NOMO-1 (cell line): Measurements from ENCODE around the gene SIN3A.
"Not testable (repeated sequence)": the region's sequence is repeated elsewhere in the genome, so short reads cannot be mapped to it uniquely, and the experiment has no call there.

Source experiments
- DNase-seq, 2 experiments: peaks; one replicate each; lab custom pipeline; 2025; ENCODE audit not compliant: unreplicated experiment in 2 of 2; lab: John Stamatoyannopoulos, UW

Gene SIN3A

GRCh38 chr15:75383986-75384385 lies 67.5 kb downstream of the SIN3A start:
- not testable (repeated sequence) for DNase-seq

- no peak for DNase-seq
Measured at GRCh38 chr15:75380773-75381172, 70.7 kb downstream of the SIN3A start.

DNA sequence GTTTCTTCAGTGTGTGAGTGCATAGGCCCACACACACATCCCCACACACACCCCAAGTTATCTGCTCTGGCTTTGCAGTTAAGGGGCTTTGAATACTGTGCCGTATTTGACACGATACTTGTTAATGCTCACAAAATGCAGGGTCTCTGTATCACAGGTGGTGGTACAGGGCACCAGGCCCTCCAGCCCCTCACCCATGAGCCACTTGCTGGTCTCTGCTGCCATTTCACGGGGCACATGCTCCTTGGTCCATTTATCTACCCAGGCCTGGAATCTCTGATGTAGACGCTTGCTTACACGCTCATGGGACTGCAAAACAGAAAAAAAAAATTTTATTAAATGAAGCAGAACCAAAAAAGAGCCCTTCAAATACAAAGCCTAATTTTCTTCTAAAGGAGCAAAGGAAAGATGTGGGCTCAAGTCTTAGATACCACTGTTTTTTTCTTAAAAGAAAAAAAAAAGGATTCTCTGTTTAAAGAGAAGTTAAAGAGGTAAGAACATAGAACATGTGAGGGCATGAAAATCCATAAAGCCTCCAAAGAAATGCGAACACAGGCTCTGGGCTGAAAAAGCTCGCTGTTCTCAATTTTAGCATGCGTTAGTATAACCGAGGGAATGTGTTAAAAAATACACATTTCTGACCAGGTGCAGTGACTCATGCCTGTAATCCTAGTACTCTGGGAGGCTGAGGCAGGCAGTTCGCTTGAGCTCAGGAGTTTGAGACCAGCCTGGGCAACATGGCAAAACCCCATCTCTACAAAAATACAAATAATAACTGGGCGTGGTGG lies 79.4 kb downstream of the SIN3A start:
- no peak for DNase-seq

GRCh38 chr15:75371486-75371885 lies 80.0 kb downstream of the SIN3A start:
- DNase-seq: no peak

DNA sequence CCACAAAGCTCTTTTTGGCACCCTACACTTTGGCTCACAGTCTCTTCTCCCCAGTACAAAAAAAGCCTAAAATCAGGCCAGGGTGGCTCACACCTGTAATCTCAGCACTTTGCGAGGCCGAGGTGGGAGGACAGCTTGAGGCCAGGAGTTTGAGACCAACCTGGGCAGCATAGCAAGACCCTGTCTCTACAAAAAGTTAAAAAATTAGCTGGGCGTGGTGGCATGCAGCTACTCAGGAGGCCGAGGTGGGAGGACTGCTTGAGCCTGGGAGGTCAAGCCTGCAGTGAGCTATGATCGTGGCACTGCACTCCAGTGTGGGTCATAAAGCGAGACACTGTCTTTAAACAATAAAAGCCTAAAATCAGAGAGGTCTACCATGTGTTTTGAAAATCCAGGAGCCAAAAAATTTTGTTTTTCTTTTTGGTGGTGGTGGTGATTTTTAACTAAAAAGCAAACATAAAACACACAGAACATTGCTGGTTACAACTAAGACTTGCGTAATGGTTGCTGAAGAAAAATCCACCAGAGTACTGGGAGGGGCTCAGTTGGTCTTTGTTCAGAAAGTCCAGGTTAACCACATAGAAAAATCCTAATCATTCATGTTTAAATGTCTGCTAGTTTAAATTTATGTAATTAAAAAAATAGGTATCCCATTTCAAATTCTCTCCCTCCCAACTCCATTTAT lies 81.5 kb downstream of the SIN3A start:
- no peak for DNase-seq

GRCh38 chr15:75368689-75369239 lies 82.7 kb downstream of the SIN3A start:
- DNase-seq: no peak

- peak; percentile 90 to 93 for DNase-seq
Measured at GRCh38 chr15:75367913-75368688, 83.4 kb downstream of the SIN3A start, which contains the start of gene MAN2C1. Gene MAN2C1 (minus strand): TSS chr15:75368607. CDS start chr15:75368583, 24 bp downstream.

GRCh38 chr15:75367406-75367912 lies 84.0 kb downstream of the SIN3A start:
- DNase-seq: no peak

- DNase-seq: no peak
Measured at GRCh38 chr15:75367006-75367405, 84.5 kb downstream of the SIN3A start.

GRCh38 chr15:75366163-75366562 lies 85.3 kb downstream of the SIN3A start:
- DNase-seq: no peak

DNA sequence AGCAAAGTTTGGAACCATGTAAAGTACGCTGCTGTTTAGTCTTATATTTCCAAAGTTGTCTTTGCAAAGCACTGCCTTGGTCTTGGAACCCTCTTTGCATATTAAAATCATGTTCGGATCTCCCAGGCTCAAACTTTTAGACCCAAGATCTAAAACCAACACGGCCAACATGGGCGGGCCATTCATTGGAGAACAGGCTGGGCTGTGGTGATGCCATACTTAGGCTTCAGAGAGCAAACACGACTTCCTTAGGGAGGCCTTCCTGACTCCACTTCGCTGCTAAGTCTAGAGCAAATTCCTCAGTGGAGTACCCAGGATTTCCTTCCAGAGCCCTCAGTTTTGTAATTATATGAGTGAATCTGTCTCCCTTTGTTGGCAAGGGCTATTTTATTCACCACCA lies 86.6 kb downstream of the SIN3A start:
- DNase-seq: no peak

DNA sequence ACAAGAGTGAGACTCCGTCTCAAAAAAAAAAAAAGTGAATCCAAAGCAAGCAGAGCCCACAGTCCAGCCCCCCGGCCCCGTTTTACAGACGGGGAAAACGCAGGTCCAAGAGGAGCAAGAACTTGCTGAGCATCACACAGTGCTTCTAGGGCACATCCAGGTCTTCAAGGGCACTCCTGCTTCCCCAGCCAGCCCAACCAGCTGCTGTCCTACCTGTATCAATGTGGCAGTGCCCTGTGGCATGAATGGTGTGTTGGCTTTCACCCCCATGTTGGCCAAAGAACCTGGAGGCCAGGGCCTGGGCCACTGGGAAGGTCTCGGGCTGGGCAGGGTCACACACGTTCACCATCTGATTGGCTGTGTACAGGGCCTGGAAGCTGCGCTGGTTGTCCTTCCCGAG lies 87.7 kb downstream of the SIN3A start:
- no peak for DNase-seq

DNA sequence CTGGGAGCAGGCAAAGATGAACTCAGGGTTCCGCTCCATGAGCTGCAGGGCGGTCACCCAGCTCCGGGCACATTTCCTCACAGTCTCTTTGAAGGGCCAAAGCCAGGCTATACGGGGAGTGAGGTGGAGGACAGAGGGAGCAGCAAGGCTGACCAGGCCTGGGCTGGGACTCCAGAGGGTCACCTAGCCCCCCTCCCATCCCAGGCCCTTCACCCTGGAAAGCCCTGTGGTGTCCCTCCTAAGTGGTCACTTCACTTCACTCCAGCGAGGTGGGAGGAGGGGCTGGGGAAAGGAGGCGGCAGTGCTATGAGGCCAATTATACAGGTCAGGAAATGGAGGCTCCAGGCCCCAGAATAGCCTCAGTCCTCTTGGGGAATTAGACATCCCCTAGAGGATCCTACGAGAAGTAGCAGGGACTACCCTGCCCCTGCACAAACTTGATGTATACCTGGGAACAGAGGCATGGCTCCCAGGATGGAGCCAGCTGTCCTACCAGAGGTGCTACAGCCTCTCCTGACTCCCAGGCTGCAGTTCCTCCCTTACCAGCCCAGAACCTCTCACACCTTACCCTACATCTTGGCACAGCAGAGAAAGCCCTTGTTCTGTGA lies 88.7 kb downstream of the SIN3A start:
- no peak for DNase-seq

DNA sequence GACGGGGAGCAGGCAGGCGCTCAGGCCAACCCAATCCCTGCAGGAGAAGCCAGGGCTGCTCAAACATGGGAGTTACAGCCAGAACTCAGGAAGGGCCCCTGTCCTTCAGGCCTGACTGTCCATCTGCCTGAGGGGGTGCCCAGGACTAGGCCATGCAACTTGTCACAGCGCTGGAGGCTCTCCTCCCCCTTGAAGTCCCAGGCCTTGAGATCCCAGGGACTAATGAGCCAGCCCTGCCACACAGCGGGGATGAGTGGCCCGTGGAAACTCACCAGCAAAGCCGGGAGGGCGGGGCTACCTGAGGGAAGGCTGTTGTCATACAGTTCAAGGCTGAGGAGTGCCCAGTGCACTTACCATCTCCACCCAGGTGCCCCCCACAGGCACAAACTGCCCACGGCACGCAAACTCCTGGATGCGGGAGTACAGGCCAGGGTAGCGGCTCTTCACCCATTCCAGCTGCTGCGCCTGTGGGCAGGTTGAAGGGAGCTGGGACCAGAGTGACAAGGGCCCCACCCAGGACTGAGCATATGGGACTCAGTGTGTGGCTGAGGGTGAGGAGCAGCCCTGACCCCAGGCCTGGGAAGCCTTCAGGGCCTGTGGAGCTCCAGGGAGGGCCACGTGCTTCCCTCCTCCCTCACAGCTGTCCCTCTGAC lies 89.4 kb downstream of the SIN3A start:
- DNase-seq: no peak

DNA sequence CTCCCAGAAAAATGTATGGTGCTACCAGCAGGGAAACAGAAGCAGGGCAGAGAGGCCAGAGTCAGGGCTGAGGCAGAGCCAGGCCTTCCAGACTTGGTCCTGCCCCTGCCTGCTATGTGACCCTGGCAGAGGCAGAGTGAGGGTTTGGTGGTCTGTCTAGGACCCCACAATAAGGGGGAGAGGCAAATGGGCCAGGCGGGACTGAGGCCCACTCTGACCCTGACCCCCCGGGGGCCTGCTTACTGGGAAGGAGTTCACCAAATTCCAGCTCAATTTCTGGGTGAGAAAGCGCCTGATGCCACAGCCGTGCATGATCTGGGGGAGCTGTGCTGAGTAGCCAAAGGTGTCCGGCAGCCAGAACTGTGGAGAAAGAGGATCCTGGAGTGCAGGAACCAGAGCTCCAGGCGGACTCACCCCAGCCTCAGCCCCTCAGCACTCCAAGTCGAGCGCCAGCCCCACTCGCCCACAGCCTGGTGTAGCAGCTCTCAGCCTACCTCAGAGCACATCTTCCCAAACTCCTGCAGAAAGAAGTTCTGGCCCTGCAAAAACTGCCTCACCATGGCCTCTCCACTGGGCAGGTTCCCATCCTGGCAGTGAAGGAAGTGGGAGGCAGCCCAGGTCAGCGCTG lies 90.0 kb downstream of the SIN3A start:
- DNase-seq: no peak

DNA sequence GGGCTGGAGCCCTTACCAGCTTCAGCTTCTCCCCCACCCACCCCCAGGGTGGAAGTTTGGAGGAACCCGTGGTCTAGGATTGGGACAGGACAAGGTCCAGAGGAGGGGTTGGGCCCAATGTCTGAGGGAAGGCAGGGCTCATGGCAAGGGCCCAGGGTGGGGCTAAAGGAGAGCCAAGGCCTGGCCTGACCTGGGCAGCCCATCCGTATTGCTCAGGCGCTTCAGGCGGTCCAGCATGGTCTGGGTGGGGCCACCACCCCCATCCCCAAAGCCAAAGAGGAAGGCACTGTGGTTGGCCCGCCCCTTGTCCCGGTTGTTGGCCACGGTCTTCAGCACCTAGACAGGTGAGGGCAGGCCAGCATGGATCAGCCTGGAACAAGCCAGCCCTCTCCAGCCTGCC lies 90.6 kb downstream of the SIN3A start:
- DNase-seq: no peak

DNA sequence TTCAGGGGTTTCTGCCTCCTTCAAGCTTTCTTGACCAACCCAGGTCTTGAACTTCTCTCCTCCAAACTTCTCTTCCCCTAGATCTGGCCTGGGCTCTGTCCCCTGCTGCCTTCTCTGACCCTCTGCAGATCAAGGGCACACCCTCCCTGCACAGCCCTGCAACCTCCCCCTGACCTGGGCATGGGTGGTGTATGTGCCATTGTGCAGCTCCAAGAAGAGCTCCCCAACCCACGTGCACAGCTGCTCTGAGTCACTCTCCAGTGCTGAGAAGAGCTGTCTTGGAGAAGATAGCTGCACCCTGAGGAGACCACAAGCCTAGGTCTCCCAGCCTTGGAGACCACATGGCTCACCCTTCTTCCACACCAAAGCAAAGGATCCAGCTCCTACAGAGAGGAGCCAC lies 91.1 kb downstream of the SIN3A start:
- DNase-seq: no peak

GRCh38 chr15:75359537-75360250 lies 91.8 kb downstream of the SIN3A start:
- no peak for DNase-seq
